HS-27A (cell line): ENCODE measurements around the gene MAFB.
"Not testable (repeated sequence)": the region's sequence is repeated elsewhere in the genome, so short reads cannot be mapped to it uniquely, and the experiment has no call there.

Source experiments
- DNase-seq: peaks from one replicate; pipeline ENCODE4 v3.0.0-alpha.2; 2012; ENCODE audit warnings: low read depth, missing footprints

The MAFB gene

GRCh38 chr20:40689100-40689942 is at the start of gene MAFB:
Gene MAFB (minus strand): TSS chr20:40689236. CDS start chr20:40688850, 386 bp downstream.
- no peak for DNase-seq

GRCh38 chr20:40736468-40736867 is 47.4 kb upstream of the MAFB start:
- not testable (repeated sequence) for DNase-seq

- DNase-seq: no peak
Observed at GRCh38 chr20:40728996-40729395, 40.0 kb upstream of the MAFB start.

- no peak for DNase-seq
Observed at GRCh38 chr20:40728470-40728869, 39.4 kb upstream of the MAFB start.

GRCh38 chr20:40727960-40728359 is 38.9 kb upstream of the MAFB start:
- no peak for DNase-seq

GRCh38 chr20:40726776-40727175 is 37.7 kb upstream of the MAFB start:
- no peak for DNase-seq

GRCh38 chr20:40724566-40724965 is 35.5 kb upstream of the MAFB start:
- no peak for DNase-seq

- DNase-seq: no peak
Observed at GRCh38 chr20:40720826-40721225, 31.8 kb upstream of the MAFB start.

- no peak for DNase-seq
Observed at GRCh38 chr20:40720099-40720498, 31.1 kb upstream of the MAFB start.

GRCh38 chr20:40718982-40719729 is 30.1 kb upstream of the MAFB start:
- DNase-seq: no peak

- no peak for DNase-seq
Observed at GRCh38 chr20:40718214-40718977, 29.4 kb upstream of the MAFB start.

GRCh38 chr20:40717343-40717865 is 28.4 kb upstream of the MAFB start:
- no peak for DNase-seq

GRCh38 chr20:40715491-40715890 is 26.5 kb upstream of the MAFB start:
- no peak for DNase-seq

GRCh38 chr20:40714916-40715315 is 25.9 kb upstream of the MAFB start:
- DNase-seq: no peak

- DNase-seq: no peak
Observed at GRCh38 chr20:40714109-40714508, 25.1 kb upstream of the MAFB start.

GRCh38 chr20:40713508-40713907 is 24.5 kb upstream of the MAFB start:
- DNase-seq: no peak

GRCh38 chr20:40711079-40711478 is 22.0 kb upstream of the MAFB start:
- no peak for DNase-seq

GRCh38 chr20:40710603-40711002 is 21.6 kb upstream of the MAFB start:
- DNase-seq: no peak

GRCh38 chr20:40706977-40707582 is 18.0 kb upstream of the MAFB start:
- no peak for DNase-seq

GRCh38 chr20:40705413-40705812 is 16.4 kb upstream of the MAFB start:
- no peak for DNase-seq

GRCh38 chr20:40704828-40705227 is 15.8 kb upstream of the MAFB start:
- no peak for DNase-seq

GRCh38 chr20:40703975-40704530 is 15.0 kb upstream of the MAFB start:
- DNase-seq: no peak
